HEK293 (cell line): Measurements from ENCODE around the gene PCK1.
A peak's percentile ranks its signal among the peaks of the same experiment; 100 is the strongest.

Experiments used
- CTCF ChIA-PET: fragments of 350-600 bp; formaldehyde crosslinking; extraction: SDS; loops from one replicate; lab custom pipeline; 2021; ENCODE audit warnings: antibody characterized with exemption; lab: Yijun Ruan, JAX
- POLR2A ChIA-PET: fragments of 300-600 bp; formaldehyde crosslinking; extraction: SDS; loops from one replicate; lab custom pipeline; 2020; ENCODE audit warnings: antibody characterized with exemption, inconsistent platforms; lab: Yijun Ruan, JAX
- H3K27ac ChIP-seq: fragments of 200-500 bp; sonication (Bioruptor generic); 2 replicates; pipeline ENCODE4 v1.5.1; 2014; ENCODE audit warnings: low read depth, low read length, control low read depth, inconsistent platforms; ENCODE audit errors: extremely low read depth
- H3K36me3 ChIP-seq, 2 experiments: fragments of 200-500 bp in 1 of 2; sonication (Bioruptor generic) in 1 of 2; 1 replicate in 1 of 2; 2 replicates in 1 of 2; pipeline ENCODE4 v1.5.1; 2014 to 2017; ENCODE audit warnings: inconsistent platforms in 2 of 2, low read length in 2 of 2; ENCODE audit not compliant: control insufficient read depth in 2 of 2, insufficient read depth in 1 of 2
- H3K4me1 ChIP-seq: fragments of 200-500 bp; sonication (Bioruptor generic); 2 replicates; pipeline ENCODE4 v1.5.1; 2014; ENCODE audit warnings: mild to moderate bottlenecking, low read length, inconsistent platforms; ENCODE audit not compliant: control insufficient read depth, insufficient read depth
- H3K4me3 ChIP-seq: 2 replicates; pipeline ENCODE4 v1.5.1; 2011; ENCODE audit warnings: low read depth, mild to moderate bottlenecking, control low read depth, low read length, moderate library complexity
- H3K9me3 ChIP-seq: fragments of 200-500 bp; sonication (Bioruptor generic); 2 replicates; pipeline ENCODE4 v1.5.1; 2014; ENCODE audit warnings: low read depth, low read length, inconsistent platforms; ENCODE audit not compliant: control insufficient read depth, insufficient read depth
- AEBP2 ChIP-seq: fragments of 450-650 bp; formaldehyde crosslinking; IDR thresholded peaks from 2 replicates; pipeline ENCODE4 v1.5.1; 2016; ENCODE audit warnings: missing biosample characterization, missing genetic modification characterization, borderline replicate concordance
- KLF16 ChIP-seq: fragments of 450-650 bp; formaldehyde crosslinking; IDR thresholded peaks from 2 replicates; pipeline ENCODE4 v1.5.1; 2017; ENCODE audit warnings: missing biosample characterization, missing genetic modification characterization
- KLF7 ChIP-seq: fragments of 450-650 bp; formaldehyde crosslinking; IDR thresholded peaks from 2 replicates; pipeline ENCODE4 v1.5.1; 2016; ENCODE audit warnings: missing biosample characterization, missing genetic modification characterization, borderline replicate concordance
- ZBTB6 ChIP-seq: fragments of 450-650 bp; formaldehyde crosslinking; IDR thresholded peaks from 2 replicates; pipeline ENCODE4 v1.5.1; 2017; ENCODE audit warnings: missing biosample characterization, missing genetic modification characterization
- ZBTB7A ChIP-seq: fragments of 450-650 bp; formaldehyde crosslinking; IDR thresholded peaks from 2 replicates; pipeline ENCODE4 v1.5.1; 2016; ENCODE audit warnings: low read depth, missing biosample characterization, missing genetic modification characterization
- ZNF155 ChIP-seq: fragments of 450-650 bp; formaldehyde crosslinking; IDR thresholded peaks from 2 replicates; pipeline ENCODE4 v1.5.1; 2016; ENCODE audit warnings: missing biosample characterization, missing genetic modification characterization
- ZNF19 ChIP-seq: fragments of 450-650 bp; formaldehyde crosslinking; IDR thresholded peaks from 2 replicates; pipeline ENCODE4; 2016; ENCODE audit warnings: missing biosample characterization, missing genetic modification characterization, low read depth
- ZNF335 ChIP-seq: fragments of 450-650 bp; formaldehyde crosslinking; conservative IDR thresholded peaks from 2 replicates; pipeline ENCODE4 v1.5.1; 2016; ENCODE audit warnings: missing biosample characterization, missing genetic modification characterization
- ZNF449 ChIP-seq: fragments of 450-650 bp; formaldehyde crosslinking; IDR thresholded peaks from 2 replicates; pipeline ENCODE4 v1.5.1; 2017; ENCODE audit warnings: missing biosample characterization, mild to moderate bottlenecking, missing genetic modification characterization, moderate library complexity
- ZNF518A ChIP-seq: fragments of 450-650 bp; formaldehyde crosslinking; conservative IDR thresholded peaks from 2 replicates; pipeline ENCODE4 v1.5.1; 2016; ENCODE audit warnings: low read depth, missing biosample characterization, missing genetic modification characterization
- ZNF571 ChIP-seq: fragments of 450-650 bp; formaldehyde crosslinking; IDR thresholded peaks from 2 replicates; pipeline ENCODE4 v1.5.0; 2017; ENCODE audit warnings: missing biosample characterization, missing genetic modification characterization
- ZNF596 ChIP-seq: fragments of 450-650 bp; IDR thresholded peaks from 2 replicates; pipeline ENCODE4 v1.5.0; 2018; ENCODE audit warnings: missing biosample characterization, mild to moderate bottlenecking, missing genetic modification characterization, moderate library complexity
- ZNF624 ChIP-seq: fragments of 450-650 bp; formaldehyde crosslinking; IDR thresholded peaks from 2 replicates; pipeline ENCODE4 v1.5.1; 2017; ENCODE audit warnings: missing biosample characterization, missing genetic modification characterization
- ZNF785 ChIP-seq: fragments of 450-650 bp; formaldehyde crosslinking; IDR thresholded peaks from 2 replicates; pipeline ENCODE4 v1.5.1; 2016; ENCODE audit warnings: missing biosample characterization, missing genetic modification characterization
- ZNF792 ChIP-seq: fragments of 450-650 bp; formaldehyde crosslinking; IDR thresholded peaks from 2 replicates; pipeline ENCODE4 v1.5.1; 2016; ENCODE audit warnings: missing biosample characterization, missing genetic modification characterization
- ZNF843 ChIP-seq: fragments of 450-650 bp; formaldehyde crosslinking; IDR thresholded peaks from 2 replicates; pipeline ENCODE4 v1.5.1; 2016; ENCODE audit warnings: missing biosample characterization, missing genetic modification characterization

PCK1 gene

GRCh38 chr20:57564951-57565642 lies 4.2 kb downstream of the PCK1 start:
- TF ChIP-seq ZBTB7A (tag by site-specific recombination) = no peak
- 0 out of 2 replicates have a peak, but pooled peaks have one; percentile 17 for TF ChIP-seq ZNF596 (tag by site-specific recombination)
- POLR2A ChIA-PET = no interaction called here

GRCh38 chr20:57566399-57566798 lies 5.5 kb downstream of the PCK1 start:
- Histone ChIP-seq H3K36me3 (peaks cover 0 to 15% of the 10 kb centered on the region in 2 experiments; a peak in 1 of 3 replicates), H3K4me3 (no peak overlapping the region), H3K4me1 (no peaks in the 10 kb centered on the region), H3K27ac (no peak overlapping the region), H3K9me3 (no peaks in the 10 kb centered on the region)
- POLR2A ChIA-PET = no interaction called here
- TF ChIP-seq ZNF792 (no peak), ZNF518A (tag by site-specific recombination) (no peak), ZBTB6 (no peak), ZNF449 (no peak), KLF7 (tag by site-specific recombination) (no peak), ZNF843 (no peak), ZNF571 (no peak), ZNF335 (tag by site-specific recombination) (no peak), ZNF155 (tag by site-specific recombination) (no peak), ZNF624 (tag by site-specific recombination) (no peak), KLF16 (no peak), ZNF785 (tag by site-specific recombination) (no peak), AEBP2 (tag by site-specific recombination) (no peak), ZNF19 (tag by site-specific recombination) (no peak)
- CTCF ChIA-PET = interaction anchor here (1.0 to 3.1 kb wide), 2 partner anchors 8 to 521 kb away, joined by 3 to 11 read pairs; no protein-coding TSS in a partner anchor

More at GRCh38 chr20:57564951-57565642, 4.2 kb downstream of the PCK1 start:
- Histone ChIP-seq H3K4me1 (no peaks in the 10 kb centered on the region), H3K27ac (no peak overlapping the region), H3K4me3 (no peak overlapping the region), H3K9me3 (no peaks in the 10 kb centered on the region), H3K36me3 (peaks cover 0 to 15% of the 10 kb centered on the region in 2 experiments; a peak in 1 of 3 replicates)
- CTCF ChIA-PET = interaction anchor here (0.6 to 3.1 kb wide), 4 partner anchors 7 to 25 kb away, joined by 3 to 11 read pairs (median 4); no protein-coding TSS in a partner anchor
